HCT116 (cell line): Measurements from ENCODE around the gene UQCRHL. TPM values are rescaled to one million over a fixed set of nuclear protein-coding genes. Genes with fewer than 3 reads are reported as not detected.

Experiments used
- ATAC-seq: fragments of 200-7000 bp; cut with Tn5 transposase; 2 replicates; pipeline ENCODE4 v1.9.1; 2020; ENCODE audit warnings: mild to moderate bottlenecking, moderate library complexity
- BruUV-seq: library from RNA; stranded (reverse); fragments of 400-500 nt; replicated peaks from 2 replicates; lab custom pipeline; 2021; lab: Mats Ljungman, UMichigan
- CTCF ChIA-PET: fragments of 300-600 bp; sonication (Branson Sonifier 250); formaldehyde crosslinking; loops from one replicate; lab custom pipeline; 2021; ENCODE audit warnings: antibody characterized with exemption; lab: Charles Lee
- POLR2A ChIA-PET: fragments of 300-600, 350-600 bp; sonication (Branson Sonifier 250); formaldehyde crosslinking; loops from one replicate; lab custom pipeline; 2021; ENCODE audit warnings: antibody characterized with exemption; lab: Charles Lee
- RAD21 ChIA-PET, 2 experiments: fragments of 300-600 bp; sonication (Branson Sonifier 250); formaldehyde crosslinking; loops; one replicate each; lab custom pipeline; 2023; ENCODE audit warnings: low total read pairs in 2 of 2; ENCODE audit not compliant: uncharacterized antibody in 2 of 2, unreplicated experiment in 2 of 2, low non-redundant PET in 1 of 2; lab: Charles Lee
- DNase-seq: peaks from one replicate; pipeline ENCODE4 v3.0.0-alpha.2; 2010; ENCODE audit warnings: low read depth, low spot score
- H2AFZ ChIP-seq: fragments of 200-600 bp; shearing (Covaris generic), sonication (generic); 2 replicates; pipeline ENCODE4 v1.6.1; 2017; ENCODE audit warnings: low read depth, mixed run types, mixed read lengths, antibody characterized with exemption, low read length; ENCODE audit not compliant: poor library complexity, severe bottlenecking
- H3K27ac ChIP-seq: 2 replicates; pipeline ENCODE4 v1.5.1; 2012; ENCODE audit warnings: low read depth, low read length
- H3K27me3 ChIP-seq: fragments of 200-600 bp; sonication (generic); 2 replicates; pipeline ENCODE4 v1.6.1; 2016; ENCODE audit warnings: mixed run types, low read length, mixed read lengths; ENCODE audit not compliant: insufficient read depth
- H3K36me3 ChIP-seq, 2 experiments: fragments of 200-500 bp in 1 of 2; fragments of 200-600 bp in 1 of 2; sonication (Bioruptor generic) in 1 of 2; sonication (generic) in 1 of 2; 2 replicates each; pipeline versions ENCODE4 v1.5.1 to v1.6.1; 2014 to 2016; ENCODE audit warnings: low read length in 2 of 2, inconsistent platforms in 1 of 2, mixed read lengths in 1 of 2, mixed run types in 1 of 2; ENCODE audit not compliant: insufficient read depth in 2 of 2, control insufficient read depth in 1 of 2
- H3K4me1 ChIP-seq, 2 experiments: fragments of 200-600 bp in 1 of 2; sonication (generic) in 1 of 2; 2 replicates each; pipeline versions ENCODE4 v1.5.1 to v1.6.1; 2012 to 2017; ENCODE audit warnings: low read length in 2 of 2, inconsistent platforms in 1 of 2, mild to moderate bottlenecking in 1 of 2, mixed read lengths in 1 of 2, mixed run types in 1 of 2, moderate library complexity in 1 of 2; ENCODE audit not compliant: insufficient read depth in 2 of 2, control insufficient read depth in 1 of 2
- H3K4me2 ChIP-seq: fragments of 200-600 bp; sonication (generic); 2 replicates; pipeline ENCODE4 v1.6.1; 2017; ENCODE audit warnings: mixed run types, low read length, mixed read lengths
- H3K4me3 ChIP-seq, 2 experiments: fragments of 200-600 bp in 1 of 2; sonication (generic) in 1 of 2; replicated peaks in 1 of 2; 2 replicates each; pipeline ENCODE4 v1.5.1; 2011 to 2016; ENCODE audit warnings: low read length in 2 of 2, control low read depth in 1 of 2, low read depth in 1 of 2, mild to moderate bottlenecking in 1 of 2, mixed read lengths in 1 of 2, mixed run types in 1 of 2
- H3K79me2 ChIP-seq: fragments of 200-600 bp; sonication (generic); 2 replicates; pipeline ENCODE4 v1.6.1; 2017; ENCODE audit warnings: mild to moderate bottlenecking, mixed run types, low read length, moderate library complexity, mixed read lengths; ENCODE audit not compliant: insufficient read depth
- H3K9ac ChIP-seq: fragments of 200-600 bp; sonication (generic); 2 replicates; pipeline ENCODE4 v1.6.1; 2016; ENCODE audit warnings: low read length, mixed read lengths
- H3K9me2 ChIP-seq: fragments of 200-600 bp; sonication (generic), shearing (Covaris generic); 2 replicates; pipeline ENCODE4 v1.6.1; 2017; ENCODE audit warnings: mixed run types, mild to moderate bottlenecking, moderate library complexity; ENCODE audit not compliant: insufficient read depth
- H3K9me3 ChIP-seq, 2 experiments: fragments of 200-500 bp in 1 of 2; fragments of 200-600 bp in 1 of 2; sonication (Bioruptor generic) in 1 of 2; sonication (generic) in 1 of 2; 2 replicates each; pipeline ENCODE4 v1.6.1; 2014 to 2017; ENCODE audit warnings: low read length in 2 of 2, mixed read lengths in 2 of 2, inconsistent platforms in 1 of 2, low read depth in 1 of 2, mild to moderate bottlenecking in 1 of 2, mixed run types in 1 of 2, moderate library complexity in 1 of 2; ENCODE audit not compliant: control insufficient read depth in 1 of 2, insufficient read depth in 1 of 2
- H4K20me1 ChIP-seq: fragments of 200-600 bp; sonication (generic), shearing (Covaris generic); 2 replicates; pipeline ENCODE4 v1.6.1; 2017; ENCODE audit warnings: mixed run types, mild to moderate bottlenecking, moderate library complexity; ENCODE audit not compliant: insufficient read depth
- CBX3 ChIP-seq: IDR thresholded peaks from 2 replicates; pipeline ENCODE4 v1.6.1; 2012; ENCODE audit warnings: low read depth
- CEBPB ChIP-seq: IDR thresholded peaks from 2 replicates; pipeline ENCODE4 v1.6.1; 2012; ENCODE audit warnings: low read depth
- EZH2 ChIP-seq: fragments of 200-600 bp; sonication (generic); IDR thresholded peaks from 2 replicates; pipeline ENCODE4 v1.6.1; 2017; ENCODE audit warnings: antibody characterized with exemption, mixed run types
- POLR2A ChIP-seq: IDR thresholded peaks from 2 replicates; pipeline ENCODE4 v1.7.0; 2011; ENCODE audit warnings: borderline replicate concordance; ENCODE audit not compliant: insufficient read depth, insufficient read length; ENCODE audit errors: extremely low read depth
- POLR2AphosphoS5 ChIP-seq: IDR thresholded peaks from 2 replicates; pipeline ENCODE4 v1.6.1; 2011; ENCODE audit warnings: mild to moderate bottlenecking, low read depth, low read length, moderate library complexity
- RAD21 ChIP-seq: IDR thresholded peaks from 2 replicates; pipeline ENCODE4 v1.6.1; 2012; ENCODE audit warnings: low read depth, mild to moderate bottlenecking
- SIN3A ChIP-seq: IDR thresholded peaks from 2 replicates; pipeline ENCODE4 v1.6.1; 2012; ENCODE audit warnings: low read depth
- SP1 ChIP-seq: IDR thresholded peaks from 2 replicates; pipeline ENCODE4 v1.6.1; 2012; ENCODE audit warnings: low read depth
- SRF ChIP-seq: IDR thresholded peaks from 2 replicates; pipeline ENCODE4 v1.6.1; 2012; ENCODE audit warnings: low read depth
- TCF7L2 ChIP-seq: IDR thresholded peaks from 2 replicates; pipeline ENCODE4 v1.7.0; 2011; ENCODE audit warnings: borderline replicate concordance, inconsistent platforms; ENCODE audit not compliant: insufficient read depth, insufficient read length; ENCODE audit errors: extremely low read depth
- ZFX ChIP-seq: fragments of 450-650 bp; IDR thresholded peaks from 2 replicates; pipeline ENCODE4 v1.6.1; 2017
- ZNF274 ChIP-seq: fragments of 200-500 bp; sonication (Bioruptor generic); IDR thresholded peaks from 2 replicates; pipeline ENCODE4 v1.6.1; 2014; ENCODE audit warnings: mild to moderate bottlenecking, low read depth, low read length, inconsistent platforms
- intact Hi-C: fragments of 100-400 bp; cut with micrococcal nuclease; formaldehyde crosslinking; loops from 2 replicates; pipeline ENCODE4 v1.10.0; 2022
- total RNA-seq: library from RNA; stranded (reverse); gene quantifications from one replicate; pipeline ENCODE4 v1.2.1, GENCODE V29; 2021; ENCODE audit not compliant: unreplicated experiment
- TF ChIP-seq, protein P1 (sequence below), 3 experiments: fragments of 200-600 bp in 1 of 3; sonication (generic) in 1 of 3; IDR thresholded peaks in 2 of 3; conservative IDR thresholded peaks in 1 of 3; 2 replicates each; pipeline ENCODE4 v1.5.1; 2012 to 2017; ENCODE audit warnings: low read depth in 2 of 3, low read length in 2 of 3, antibody characterized with exemption in 1 of 3, borderline replicate concordance in 1 of 3, control low read depth in 1 of 3, mild to moderate bottlenecking in 1 of 3, mixed read lengths in 1 of 3, mixed run types in 1 of 3, moderate library complexity in 1 of 3; ENCODE audit not compliant: insufficient read depth in 1 of 3
- TF ChIP-seq, protein P2 (sequence below): IDR thresholded peaks from 2 replicates; pipeline ENCODE4 v1.6.1; 2012

UQCRHL gene
- total RNA-seq, 1 experiment from 2014 or later, result 2.5 TPM

DNA sequence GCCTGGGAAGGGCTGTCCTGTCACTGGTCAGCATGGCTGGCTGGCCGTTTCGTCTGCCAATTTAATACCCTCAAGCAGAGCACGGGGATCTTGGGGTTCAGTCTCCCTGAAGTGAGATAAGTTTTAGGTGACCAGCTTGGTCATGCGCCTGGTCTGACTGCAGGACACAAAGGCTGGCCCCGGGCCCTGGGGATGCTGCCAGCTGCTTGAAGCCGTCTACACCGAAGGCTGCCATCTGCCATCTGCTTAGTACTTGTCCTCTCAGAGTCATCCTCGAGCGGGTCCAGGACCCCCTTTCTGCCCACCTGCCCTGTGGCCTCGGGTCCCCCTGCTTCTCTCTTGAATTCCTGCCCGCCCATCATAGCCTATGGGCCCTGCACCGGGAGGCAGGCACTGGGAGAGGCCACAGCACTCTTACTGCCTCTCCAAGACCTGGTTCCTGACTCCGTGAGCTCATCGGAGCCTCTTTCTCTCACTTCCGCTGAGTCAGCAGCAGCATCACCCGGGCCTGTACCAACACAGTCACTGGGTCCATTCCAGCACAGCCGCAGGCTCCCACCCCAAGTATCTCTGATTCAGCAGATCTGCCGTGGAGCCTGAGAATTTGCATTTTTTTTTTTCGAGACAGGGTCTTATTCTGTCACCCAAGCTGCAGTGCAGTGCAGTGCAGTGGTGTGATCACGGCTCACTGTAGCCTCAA lies 41.8 kb downstream of the UQCRHL start:
- Histone ChIP-seq H3K9me2 (no peaks in the 10 kb centered on the region), H3K27me3 (no peaks in the 10 kb centered on the region), H2AFZ (no peak overlapping the region), H3K9ac (no peak overlapping the region), H3K79me2 (no peaks in the 10 kb centered on the region), H3K4me1 (peaks cover 4 to 18% of the 10 kb centered on the region in 2 experiments; a peak in 3 of 4 replicates), H3K4me3 (no peak overlapping the region), H3K27ac (no peak overlapping the region), H3K9me3 (no peaks in the 10 kb centered on the region), H3K36me3 (no peaks in the 10 kb centered on the region), H4K20me1 (no peaks in the 10 kb centered on the region), H3K4me2 (no peak overlapping the region)
- ChIA-PET CTCF (no interaction called here), RAD21 (no interaction called here), POLR2A (interaction anchor here (1.2 kb wide), 1 partner anchor 10 kb away, joined by 3 read pairs; no protein-coding TSS in a partner anchor)
- ATAC-seq, result no peak
- intact Hi-C loops, result no loop called here
- TF ChIP-seq SRF (no peak), POLR2AphosphoS5 (no peak), CBX3 (no peak), SIN3A (no peak), TCF7L2 (no peak), CEBPB (no peak), POLR2A (no peak)
- no peak for DNase-seq
- BruUV-seq, result no TSS peak

DNA sequence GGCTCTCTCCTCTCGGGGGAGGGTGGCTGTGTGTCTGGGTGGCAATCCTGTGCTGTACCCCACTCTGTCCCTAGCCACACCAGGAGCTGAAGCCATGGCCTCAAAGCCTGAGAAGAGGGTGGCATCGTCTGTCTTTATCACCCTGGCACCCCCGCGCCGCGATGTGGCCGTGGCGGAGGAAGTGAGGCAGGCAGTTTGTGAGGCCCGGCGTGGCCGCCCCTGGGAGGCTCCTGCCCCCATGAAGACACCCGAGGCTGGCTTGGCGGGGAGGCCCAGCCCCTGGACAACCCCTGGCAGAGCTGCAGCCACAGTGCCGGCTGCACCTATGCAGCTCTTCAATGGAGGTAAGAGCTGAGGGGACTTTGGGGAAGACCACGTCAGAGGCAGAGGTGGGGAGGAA lies 42.6 kb downstream of the UQCRHL start:
- Histone ChIP-seq H3K27me3 (no peaks in the 10 kb centered on the region), H4K20me1 (no peaks in the 10 kb centered on the region)
- RAD21 ChIA-PET, result no interaction called here
- DNase-seq, result no peak
- TF ChIP-seq ZFX (no peak), CEBPB (no peak), ZNF274 (no peak), EZH2 (no peak), RAD21 (no peak), POLR2A (no peak), TCF7L2 (no peak), SP1 (no peak), POLR2AphosphoS5 (no peak)
- TF ChIP-seq, protein P1, sequence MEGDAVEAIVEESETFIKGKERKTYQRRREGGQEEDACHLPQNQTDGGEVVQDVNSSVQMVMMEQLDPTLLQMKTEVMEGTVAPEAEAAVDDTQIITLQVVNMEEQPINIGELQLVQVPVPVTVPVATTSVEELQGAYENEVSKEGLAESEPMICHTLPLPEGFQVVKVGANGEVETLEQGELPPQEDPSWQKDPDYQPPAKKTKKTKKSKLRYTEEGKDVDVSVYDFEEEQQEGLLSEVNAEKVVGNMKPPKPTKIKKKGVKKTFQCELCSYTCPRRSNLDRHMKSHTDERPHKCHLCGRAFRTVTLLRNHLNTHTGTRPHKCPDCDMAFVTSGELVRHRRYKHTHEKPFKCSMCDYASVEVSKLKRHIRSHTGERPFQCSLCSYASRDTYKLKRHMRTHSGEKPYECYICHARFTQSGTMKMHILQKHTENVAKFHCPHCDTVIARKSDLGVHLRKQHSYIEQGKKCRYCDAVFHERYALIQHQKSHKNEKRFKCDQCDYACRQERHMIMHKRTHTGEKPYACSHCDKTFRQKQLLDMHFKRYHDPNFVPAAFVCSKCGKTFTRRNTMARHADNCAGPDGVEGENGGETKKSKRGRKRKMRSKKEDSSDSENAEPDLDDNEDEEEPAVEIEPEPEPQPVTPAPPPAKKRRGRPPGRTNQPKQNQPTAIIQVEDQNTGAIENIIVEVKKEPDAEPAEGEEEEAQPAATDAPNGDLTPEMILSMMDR (IDR thresholded peaks at IDR 0.05 in 2 of 3, conservative IDR thresholded peaks at IDR 0.05 in 1 of 3; ENCODE audit: borderline replicate concordance in 1 of 3, insufficient read depth in 1 of 3, low read depth in 2 of 3, low read length in 2 of 3), result no peak
- TF ChIP-seq, protein P2, sequence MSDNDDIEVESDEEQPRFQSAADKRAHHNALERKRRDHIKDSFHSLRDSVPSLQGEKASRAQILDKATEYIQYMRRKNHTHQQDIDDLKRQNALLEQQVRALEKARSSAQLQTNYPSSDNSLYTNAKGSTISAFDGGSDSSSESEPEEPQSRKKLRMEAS, result no peak
- TF ChIP-seq, all 23 proteins: peak for 0
- CTCF ChIA-PET, result no interaction called here
- Histone ChIP-seq H3K4me3 (no peak overlapping the region), H3K4me1 (peaks cover 8 to 22% of the 10 kb centered on the region in 2 experiments; a peak in 3 of 4 replicates), H3K27ac (no peak overlapping the region), H3K79me2 (no peaks in the 10 kb centered on the region), H3K4me2 (peak overlapping the region; percentile 51), H3K9ac (no peak overlapping the region), H2AFZ (no peak overlapping the region), H3K9me3 (no peaks in the 10 kb centered on the region), H3K9me2 (no peaks in the 10 kb centered on the region), H3K36me3 (no peaks in the 10 kb centered on the region)
- POLR2A ChIA-PET, result no interaction called here
- no TSS peak for BruUV-seq
- intact Hi-C loops, result no loop called here
- 0 out of 2 replicates have a peak, but pooled peaks have one; percentile 9 for ATAC-seq
